SKM-1 (cell line): ENCODE results near the gene FUBP3.
"Not testable (repeated sequence)": the region's sequence is repeated elsewhere in the genome, so short reads cannot be mapped to it uniquely, and the experiment has no call there.

Source experiments
- DNase-seq: peaks from one replicate; lab custom pipeline; 2025; ENCODE audit not compliant: unreplicated experiment; lab: John Stamatoyannopoulos, UW

FUBP3 gene

DNA sequence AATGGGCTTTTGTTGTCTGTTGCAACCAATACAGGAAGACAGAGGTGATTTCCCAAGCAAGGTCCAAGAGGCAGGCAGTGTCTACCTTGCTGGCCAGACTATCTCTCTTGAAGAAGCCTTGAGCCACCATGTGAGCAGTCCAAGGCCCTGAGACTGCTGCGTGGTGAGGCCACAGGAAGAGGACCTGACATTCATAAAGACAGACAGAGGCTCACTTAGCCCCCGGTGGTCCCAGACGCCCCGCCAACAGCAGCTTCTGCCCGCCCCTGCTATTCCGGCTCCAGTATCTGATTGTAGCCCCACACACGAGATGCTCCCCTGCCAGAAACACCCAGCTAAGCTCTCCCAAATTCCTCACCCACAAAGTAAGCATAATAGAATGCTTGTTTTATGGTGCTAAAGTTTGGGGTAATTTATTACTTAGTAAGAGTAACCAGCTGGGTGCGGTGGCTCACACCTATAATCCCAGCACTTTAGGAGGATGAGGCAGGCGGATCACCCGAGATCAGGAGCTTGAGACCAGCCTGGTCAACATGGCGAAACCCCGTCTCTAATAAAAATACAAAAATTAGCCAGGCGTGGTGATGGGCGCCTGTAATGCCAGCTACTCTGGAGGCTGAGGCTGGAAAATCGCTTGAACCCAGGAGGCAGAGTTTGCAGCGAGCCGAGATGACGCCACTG, 22.8 kb upstream of the FUBP3 start:
- no peak for DNase-seq

DNA sequence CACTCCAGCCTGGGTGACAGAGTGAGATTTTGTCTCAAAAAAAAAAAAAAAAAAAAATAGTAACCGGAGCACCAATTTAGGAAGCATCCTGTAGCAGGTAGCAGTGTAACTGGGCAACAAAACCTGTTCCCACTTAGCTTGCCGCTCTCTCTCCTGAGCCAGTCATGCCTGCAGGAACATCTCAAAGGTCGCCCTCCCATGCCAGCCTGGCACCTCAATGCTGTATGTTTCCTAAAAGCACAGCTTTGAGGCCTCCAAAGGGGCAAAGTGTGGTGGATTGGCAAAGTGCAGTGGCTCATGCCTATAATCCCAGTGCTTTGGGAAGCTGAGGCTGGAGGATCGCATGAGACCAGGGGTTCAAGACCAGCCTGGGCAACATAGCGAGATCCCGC, 22.3 kb upstream of the FUBP3 start:
- DNase-seq = no peak

DNA sequence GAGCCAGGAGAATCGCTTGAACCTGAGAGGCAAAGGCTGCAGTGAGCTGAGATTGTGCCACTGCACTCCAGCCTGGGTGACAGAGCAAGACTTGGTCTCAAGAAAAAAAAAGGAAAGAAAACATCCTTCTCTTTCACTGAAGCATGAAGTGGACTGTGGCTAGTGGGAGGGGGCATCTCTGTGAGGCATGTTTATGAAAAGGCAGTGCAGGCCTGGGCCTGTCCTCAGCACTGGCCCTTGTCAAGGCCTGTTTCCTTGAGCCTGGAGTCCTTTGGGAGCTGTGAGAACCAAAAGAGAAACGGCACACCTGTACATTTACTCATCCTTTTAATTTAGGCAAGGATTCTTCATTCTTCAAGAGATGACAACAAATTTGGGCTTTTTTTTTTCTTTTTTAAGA, 18.3 kb upstream of the FUBP3 start:
- no peak for DNase-seq

DNA sequence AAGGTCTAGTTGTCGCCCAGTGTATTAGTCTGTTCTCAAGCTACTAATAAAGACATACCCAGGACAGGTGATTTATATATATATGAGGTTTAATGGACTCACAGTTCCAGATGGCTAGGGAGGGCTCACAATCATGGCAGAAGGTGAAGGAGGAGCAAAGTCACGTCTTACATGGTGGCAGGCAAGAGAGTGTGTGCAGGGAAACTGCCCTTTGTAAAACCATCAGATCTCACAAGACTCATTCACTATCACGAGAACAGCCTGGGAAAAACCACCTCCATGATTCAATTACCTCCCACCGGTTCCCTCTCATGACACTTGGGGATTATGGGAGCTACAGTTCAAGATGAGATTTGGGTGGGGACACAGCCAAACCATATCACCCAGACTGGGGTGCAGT, 16.9 kb upstream of the FUBP3 start:
- DNase-seq = not testable (repeated sequence)

GRCh38 chr9:130563797-130564196, 15.6 kb upstream of the FUBP3 start:
- DNase-seq = no peak

DNA sequence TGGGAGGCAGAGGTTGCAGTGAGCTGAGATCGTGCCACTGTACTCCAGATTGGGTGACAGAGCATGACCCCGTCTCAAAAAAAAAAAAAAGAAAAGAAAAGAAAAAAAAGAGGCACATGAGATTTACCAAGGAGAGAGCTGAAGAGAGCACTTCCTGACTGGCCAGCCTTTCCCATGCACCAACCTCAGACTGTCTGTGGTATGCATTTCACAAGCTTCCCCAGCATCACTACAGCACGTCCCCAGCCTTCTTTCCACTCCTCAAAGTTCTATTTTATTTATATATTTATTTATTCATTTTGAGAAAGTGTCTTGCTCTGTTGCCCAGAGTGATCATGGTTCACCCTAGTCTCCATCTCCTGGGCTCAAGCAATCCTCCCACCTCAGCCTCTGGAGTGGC, 13.6 kb upstream of the FUBP3 start:
- DNase-seq = peak; percentile 50

- no peak for DNase-seq
Measured at GRCh38 chr9:130570208-130570607, 9.2 kb upstream of the FUBP3 start.

GRCh38 chr9:130575514-130575913, 3.9 kb upstream of the FUBP3 start:
- no peak for DNase-seq

DNA sequence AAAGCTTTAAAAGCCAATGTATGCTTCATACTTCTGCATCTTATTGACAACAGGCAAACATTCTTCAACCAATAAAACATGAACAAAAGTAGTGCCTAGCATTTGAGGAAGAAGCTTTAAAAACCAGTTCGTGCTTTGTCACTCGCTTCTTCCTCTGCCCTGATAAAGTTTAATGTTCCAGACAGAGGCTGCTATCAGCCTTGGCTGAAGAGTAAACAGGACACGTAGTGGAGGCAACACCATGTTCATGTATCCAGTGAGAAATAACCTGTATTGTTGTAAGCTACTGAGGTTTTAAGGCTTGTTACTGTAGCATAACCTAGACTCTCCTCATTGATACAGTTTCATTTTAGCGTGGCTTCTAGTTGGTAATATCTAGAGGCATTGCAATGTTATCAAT, 3.2 kb upstream of the FUBP3 start:
- DNase-seq = no peak

DNA sequence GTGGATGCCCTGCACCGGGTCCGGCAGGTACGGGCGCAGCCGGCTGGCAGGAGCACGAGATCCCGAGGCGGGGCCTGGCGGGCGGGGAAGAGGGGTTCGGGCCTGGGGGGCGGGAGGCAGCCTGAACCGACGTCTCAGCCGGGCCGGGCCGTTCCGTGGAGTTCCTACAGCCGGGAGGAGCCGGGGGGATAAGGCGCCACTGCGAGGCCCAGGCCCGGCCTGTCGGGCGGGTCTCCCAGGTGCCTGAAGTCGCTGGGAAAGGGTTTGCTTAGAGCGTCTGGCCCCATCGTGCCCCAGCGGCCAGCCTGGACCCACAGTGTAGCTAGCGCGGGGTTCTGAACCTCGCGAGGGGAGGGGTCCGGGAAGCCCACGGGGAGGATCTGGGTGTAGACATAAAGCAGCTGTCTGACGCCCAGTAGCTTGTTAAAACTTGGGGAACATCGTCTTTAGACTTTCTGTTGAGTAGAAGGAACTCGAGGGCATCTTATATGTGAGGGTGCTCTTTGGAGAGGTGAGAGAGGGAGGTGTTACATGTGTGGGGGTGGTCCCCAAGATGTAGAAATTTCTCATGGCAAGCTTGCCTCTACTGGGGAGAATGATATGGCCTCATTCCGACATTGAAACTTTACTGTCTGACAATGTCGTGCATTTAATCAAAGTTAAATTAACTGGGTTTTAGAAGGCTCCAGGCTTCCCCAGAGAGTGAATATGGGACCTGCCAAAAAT, 524 bp downstream of the FUBP3 start:
- DNase-seq = no peak

GRCh38 chr9:130581766-130582165, 2.4 kb downstream of the FUBP3 start:
- DNase-seq = no peak

DNA sequence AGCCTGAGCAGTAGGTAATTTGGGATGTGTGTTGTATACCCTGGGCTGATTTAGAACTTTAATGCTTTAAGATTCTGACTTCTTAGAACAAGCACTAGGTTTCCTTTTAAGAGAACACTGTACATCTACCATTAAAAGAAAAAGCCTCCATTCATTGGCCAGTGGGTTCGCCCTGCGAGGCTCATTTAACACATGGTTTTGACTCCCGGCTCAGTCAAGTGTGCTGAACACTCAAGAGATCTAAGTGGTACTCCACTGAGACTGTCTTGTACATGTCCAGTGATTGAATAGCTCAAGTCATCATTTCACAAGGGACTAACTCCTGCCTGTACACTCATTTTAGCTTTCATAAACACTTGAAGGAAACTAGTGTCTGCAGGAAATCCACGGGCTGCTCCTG, 3.9 kb downstream of the FUBP3 start:
- no peak for DNase-seq

DNA sequence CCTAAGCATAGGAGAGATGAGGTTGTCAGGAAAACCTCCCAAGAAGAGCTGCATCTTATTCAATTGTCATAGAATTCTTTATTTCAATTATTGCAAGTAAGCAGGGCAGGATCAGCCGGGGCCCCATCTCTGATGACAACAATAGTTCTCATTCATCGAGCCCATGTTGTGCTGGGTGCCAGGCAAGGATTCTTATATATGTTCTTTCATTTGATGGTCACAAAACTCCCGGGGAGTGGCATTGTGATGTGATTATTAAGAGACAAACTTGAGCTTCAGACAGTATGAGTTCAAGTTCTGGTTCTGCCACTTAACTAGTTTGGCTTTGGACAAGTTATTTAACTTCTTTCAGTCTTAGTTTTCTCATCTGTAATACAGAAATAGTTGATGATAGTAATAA, 8.5 kb downstream of the FUBP3 start:
- no peak for DNase-seq

GRCh38 chr9:130588416-130588815, 9.0 kb downstream of the FUBP3 start:
- no peak for DNase-seq

DNA sequence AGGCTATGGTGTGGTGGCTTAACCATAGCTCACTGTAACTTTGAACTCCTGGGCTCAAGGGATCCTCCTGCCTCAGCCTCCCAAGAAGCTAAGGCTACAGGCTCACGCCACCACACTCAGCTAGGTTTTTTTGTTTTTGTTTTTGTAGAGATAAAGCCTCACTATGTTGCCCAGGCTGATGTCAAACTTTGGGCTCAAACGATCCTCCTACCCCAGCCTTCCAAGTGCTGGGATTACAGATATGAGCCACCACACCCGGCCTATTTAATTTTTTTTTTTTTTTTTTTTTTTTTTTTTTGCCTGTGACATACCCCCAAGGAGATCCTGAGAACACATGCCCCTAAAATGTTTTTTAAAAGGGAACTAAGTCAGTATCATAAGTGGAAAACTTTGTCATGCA, 10.4 kb downstream of the FUBP3 start:
- DNase-seq = no peak

DNA sequence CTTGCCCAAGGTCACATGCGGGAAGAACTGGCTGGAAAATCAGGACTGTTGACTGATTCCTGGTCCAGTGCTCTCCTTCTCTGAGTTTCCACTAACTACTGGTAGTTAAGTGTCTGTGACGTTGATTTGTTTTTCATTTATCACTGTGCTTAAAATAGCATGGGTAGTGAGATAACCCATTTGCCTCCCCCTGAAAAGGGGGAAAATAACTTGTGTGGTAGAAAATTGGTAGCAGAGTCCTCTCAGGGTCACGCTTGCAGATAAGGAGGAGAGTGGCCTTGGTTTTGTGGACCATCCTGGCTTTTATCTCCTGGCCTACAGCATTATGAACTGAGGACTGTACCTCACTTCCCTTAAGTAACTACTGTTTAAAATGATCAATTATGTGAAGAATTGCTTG, 10.9 kb downstream of the FUBP3 start:
- DNase-seq = no peak

DNA sequence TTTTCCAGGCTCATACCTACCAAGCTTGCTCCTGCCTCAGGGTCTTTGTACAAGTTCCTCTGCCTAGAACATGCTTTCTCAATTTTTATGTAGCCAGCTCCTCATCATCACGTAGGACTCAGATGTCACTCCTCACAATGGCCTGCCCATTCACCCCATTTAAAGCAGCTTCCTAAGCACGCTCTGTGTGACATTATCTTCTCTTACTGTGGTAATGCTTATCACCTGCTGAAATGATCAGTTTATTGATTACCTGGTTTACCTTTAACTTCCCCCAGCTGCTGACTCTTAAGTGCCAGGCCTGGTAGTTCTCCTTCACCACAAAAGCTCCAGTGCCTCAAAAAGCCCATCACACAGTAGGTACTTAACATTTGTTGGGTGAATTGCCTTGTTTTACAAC, 13.6 kb downstream of the FUBP3 start:
- no peak for DNase-seq

DNA sequence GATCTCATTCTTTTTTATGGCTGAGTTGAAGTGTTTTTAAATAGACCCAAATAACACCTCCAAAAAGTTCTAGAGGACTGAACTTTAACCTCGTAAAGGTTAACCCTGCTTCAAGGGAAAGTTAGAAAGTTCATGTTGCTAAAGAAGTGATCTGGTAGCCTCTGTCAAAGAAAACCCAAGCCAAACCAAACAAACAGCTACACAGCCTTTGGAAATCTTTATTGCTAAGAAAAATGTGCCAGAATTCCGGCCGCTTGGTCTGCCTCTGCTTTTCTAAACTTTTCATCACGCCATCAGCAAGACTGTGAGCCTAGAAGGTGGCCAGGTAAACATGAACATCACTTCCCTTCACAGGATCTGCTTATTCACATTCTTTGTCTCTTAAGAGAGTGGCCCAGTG, 17.9 kb downstream of the FUBP3 start:
- DNase-seq = no peak

- no peak for DNase-seq
Measured at GRCh38 chr9:130598188-130598587, 18.8 kb downstream of the FUBP3 start.

DNA sequence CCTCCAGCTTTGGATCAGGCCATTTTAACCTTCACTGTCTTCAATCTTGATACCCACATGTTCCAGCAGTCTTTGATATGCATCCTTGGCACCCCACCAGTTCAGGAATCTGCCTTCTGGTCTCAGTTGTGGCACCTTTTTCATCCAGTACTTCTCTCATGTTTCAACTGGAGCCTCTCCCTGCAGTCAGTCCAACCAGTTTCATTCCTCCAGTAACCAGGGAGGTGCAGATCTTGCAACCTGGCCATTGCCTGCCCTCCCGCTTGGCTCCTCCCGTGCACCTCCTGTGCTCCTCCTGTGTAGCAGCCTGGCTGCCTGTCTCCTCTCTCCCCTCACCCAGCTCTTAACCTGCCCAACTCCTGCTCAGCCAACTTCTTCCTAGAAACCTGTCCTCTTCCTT, 20.2 kb downstream of the FUBP3 start:
- no peak for DNase-seq

DNA sequence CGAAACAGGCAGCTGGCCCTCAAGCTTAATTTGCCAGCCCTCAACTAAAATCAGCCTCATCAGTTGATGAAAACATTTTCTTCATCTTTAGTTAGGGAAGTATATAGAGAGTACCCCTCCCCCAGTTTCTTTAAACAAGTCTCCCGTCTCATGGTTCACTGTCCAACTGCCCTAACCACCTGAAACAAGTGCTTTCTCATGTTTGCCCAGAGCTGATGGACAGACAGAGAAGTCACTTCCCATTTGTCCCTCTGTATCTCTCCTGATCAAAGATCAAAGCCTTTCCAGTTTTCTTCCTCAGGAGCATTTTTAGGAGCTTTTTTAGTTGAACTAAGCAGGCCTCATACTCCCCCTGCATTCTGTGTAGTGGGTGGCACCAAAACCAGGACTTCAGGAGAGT, 21.7 kb downstream of the FUBP3 start:
- no peak for DNase-seq

DNA sequence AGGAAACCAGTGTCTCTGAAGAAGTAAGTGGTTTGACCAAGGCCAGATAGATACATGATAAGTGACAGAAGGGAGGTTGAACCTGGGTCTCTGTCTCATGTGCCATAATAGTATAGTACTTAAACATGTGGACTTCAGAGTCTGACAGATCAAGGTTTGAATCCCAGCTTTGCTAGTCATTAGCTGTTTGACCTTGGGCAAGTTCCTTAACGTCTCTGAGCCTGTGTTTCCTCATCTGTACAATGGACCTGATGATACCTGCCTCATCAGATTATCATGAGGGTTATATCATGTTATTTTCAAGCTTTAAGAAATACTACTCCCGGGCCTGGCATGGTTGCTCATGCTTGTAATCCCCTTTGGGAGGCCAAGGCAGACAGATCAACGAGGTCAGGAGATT, 24.9 kb downstream of the FUBP3 start:
- DNase-seq = no peak
